SHP77 treated with DMSO at 0.1 percent for 48 hours (cell line): ENCODE results near the gene EXOSC5.

Experiments used
- DNase-seq: peaks from one replicate; lab custom pipeline; 2025; lab: John Stamatoyannopoulos, UW

The EXOSC5 gene

DNA sequence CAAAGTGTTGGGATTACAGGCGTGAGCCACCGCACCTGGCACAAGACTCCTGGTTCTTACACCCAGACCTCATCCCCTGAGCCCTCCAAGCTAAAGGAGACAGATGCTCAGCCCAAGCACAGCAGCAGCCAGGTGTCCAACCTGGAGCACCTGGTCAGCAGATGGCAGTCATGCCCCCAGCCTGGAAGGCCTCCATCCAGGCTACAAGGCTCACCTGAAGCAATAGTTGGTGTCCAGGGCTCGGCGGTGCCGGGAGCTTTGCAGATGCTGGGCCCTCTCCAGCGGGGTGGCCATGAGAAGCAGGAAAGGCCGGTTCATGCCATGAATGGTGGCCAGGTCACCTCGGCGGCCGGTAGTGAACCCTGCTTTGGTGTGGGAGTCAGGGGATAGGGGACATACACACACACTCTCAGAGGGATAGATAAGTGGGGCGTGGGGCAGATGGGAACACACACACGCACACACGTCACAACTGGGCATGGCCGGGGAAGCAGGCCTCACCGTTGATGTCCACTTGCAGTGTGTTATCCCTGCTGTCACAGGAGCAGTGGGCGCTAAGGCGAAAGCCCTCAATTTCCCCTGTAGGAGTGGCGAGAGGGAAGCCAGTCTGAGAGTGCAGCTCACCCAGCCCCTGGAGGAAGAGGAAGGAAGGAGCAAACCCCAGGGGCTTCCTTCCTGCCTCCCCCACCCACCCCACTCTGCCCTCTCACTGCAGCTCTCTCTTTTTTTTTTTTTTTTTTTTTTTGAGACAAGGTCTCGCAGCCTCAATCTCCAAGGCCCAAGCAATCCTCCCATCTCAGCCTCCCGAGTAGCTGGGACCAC, 55.3 kb downstream of the EXOSC5 start:
- no peak for DNase-seq

DNA sequence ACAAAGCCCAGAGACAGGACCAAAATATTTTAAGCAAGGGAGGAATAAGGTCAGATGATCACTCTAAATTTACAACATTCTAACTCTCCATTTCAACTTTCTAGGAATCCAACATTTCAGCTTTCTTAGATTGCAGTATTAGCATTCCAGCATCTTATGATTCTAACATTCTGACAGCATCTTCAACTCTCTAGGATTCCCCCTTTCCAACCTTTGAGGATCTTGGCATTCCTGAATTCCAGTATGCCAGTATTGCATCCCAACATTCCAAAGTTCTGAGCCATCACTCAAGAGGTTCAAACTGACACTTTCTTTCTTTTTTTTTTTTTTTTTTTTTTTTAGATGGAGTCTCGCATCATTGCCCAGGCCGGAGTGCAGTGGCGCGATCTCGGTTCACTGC, 57.2 kb downstream of the EXOSC5 start:
- DNase-seq = no peak
